Iris pigment epithelial cell (primary cell): Measurements from ENCODE around the gene CD81.
"Not testable (repeated sequence)": the region's sequence is repeated elsewhere in the genome, so short reads cannot be mapped to it uniquely, and the experiment has no call there.

Experiments
- DNase-seq: peaks from one replicate; pipeline ENCODE4 v3.0.0-alpha.2; 2011; ENCODE audit warnings: low read depth

Gene CD81, protein sequence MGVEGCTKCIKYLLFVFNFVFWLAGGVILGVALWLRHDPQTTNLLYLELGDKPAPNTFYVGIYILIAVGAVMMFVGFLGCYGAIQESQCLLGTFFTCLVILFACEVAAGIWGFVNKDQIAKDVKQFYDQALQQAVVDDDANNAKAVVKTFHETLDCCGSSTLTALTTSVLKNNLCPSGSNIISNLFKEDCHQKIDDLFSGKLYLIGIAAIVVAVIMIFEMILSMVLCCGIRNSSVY

DNA sequence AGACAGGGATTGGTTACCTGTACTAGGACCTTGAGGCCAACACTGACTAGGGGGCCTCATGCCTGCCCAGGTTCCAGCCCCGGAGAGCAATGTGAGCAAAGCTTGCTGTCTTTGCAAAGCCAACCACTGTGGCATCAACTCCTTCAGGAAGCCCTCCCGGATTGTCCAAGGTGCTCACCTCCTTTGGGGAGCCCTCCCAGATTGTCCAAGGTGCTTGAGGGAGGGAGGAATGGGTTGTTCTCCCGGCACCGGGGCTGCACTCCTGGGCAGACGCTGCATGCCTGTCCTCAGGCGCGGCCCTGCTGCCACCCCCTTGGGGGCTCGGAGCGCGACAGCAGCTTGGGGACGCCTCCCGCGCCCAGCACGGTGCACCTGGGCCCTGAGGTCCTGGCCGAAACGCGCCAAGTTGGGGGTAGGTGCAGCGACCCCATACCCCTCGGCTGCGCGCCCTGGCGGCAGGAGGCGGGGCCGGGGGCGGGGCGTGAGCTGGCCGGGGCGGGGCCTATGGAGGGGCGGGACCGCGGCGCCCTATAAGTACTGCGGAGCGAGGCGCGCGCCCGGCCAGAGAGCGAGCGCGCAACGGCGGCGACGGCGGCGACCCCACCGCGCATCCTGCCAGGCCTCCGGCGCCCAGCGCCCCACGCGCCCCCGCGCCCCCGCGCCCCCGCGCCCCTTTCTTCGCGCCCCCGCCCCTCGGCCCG is at the start of gene CD81:
TSS of gene CD81 (plus strand) at position 560 of the 701 bp plus-strand sequence. CDS start 240 bp downstream, outside the sequence.
- DNase-seq: no peak

DNA sequence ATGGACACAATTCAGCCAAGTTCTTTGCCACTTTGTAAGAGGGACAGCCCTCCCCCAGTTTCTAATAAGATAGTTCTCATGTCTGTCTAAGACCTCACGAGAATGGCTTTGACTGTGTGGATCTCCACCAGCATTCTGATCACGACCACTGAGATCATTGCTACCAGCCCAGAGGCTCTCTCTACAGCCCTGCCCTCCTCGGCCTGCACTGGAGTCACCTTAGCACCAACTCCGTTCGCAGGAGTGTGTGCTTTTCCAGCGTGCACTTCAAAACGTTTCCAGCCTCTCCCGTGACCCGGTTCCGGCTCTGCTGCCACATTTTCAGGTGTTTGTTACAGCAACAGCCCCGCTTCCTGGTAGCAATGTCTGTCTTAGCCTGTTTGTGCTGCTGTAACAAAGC is 49.1 kb upstream of the CD81 start:
- no peak for DNase-seq

DNA sequence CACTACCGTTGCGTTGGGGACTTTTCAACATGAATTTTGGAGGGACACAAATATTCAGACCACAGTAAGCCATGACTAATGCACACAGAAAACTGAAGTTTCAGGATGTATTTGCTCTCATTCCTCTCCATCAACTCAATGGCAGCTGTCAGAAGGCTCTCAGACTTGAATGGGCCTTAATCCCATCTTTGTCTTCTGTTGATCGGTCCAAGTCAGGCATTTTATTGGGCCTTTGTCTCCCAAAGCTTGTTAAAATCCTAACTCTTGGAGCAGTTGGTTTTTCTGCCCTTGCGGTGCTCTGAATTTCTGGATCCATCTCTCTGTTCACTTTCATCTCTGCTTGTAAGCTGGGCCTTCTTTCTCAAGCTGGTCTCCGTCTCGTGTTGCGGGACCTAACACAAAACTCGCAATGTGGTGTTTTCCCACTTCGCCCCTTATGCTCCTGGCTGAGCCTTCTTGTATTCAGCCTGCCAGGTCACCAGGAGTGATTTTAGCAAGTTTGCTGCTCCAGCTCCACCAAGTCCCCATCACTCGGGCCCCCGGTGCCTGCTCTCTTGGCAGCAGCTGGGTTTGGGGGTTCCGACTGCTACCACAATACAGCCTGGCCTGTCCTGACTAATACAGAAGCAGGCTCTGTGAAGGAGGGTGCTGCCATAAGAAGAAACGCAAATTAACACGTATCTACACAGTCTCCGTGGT is 48.3 kb upstream of the CD81 start:
- DNase-seq: no peak

DNA sequence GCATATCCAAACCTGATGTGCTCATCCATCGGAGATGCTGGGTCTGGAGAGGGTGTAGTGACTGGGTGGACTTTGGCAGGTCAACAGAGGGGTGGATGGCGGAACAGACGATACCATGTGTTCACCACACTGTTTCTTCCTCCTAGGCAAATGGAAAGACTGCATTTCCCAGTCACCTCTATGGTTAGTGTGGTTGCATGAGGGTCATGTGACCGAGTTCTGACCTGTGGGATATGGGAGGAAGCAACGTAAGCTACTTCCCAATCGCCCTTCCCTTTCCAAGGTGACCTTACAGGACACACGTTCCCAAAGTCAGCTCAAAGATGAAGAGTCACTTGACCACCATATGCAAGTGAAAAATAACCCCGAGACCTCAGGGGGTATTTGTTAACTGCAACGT is 47.6 kb upstream of the CD81 start:
- DNase-seq: no peak

DNA sequence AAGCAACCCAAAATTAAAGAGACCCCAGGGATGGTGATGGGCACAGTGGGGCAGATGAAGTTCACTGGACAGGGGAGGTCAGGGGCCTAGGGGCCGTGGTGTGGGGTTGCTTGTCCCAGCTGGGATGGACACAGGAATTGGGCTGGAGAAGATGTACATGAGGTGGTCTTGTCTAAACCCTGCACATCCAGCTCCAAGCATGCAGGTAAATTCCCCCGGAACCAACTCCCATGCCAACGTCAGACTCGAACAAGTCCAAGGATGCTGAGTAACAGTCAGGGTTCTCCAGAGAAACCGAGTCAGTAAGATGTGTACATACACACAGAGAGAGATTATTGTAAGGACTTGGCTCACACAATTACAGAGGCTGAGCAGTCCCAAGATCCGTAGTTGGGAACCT is 46.4 kb upstream of the CD81 start:
- no peak for DNase-seq

DNA sequence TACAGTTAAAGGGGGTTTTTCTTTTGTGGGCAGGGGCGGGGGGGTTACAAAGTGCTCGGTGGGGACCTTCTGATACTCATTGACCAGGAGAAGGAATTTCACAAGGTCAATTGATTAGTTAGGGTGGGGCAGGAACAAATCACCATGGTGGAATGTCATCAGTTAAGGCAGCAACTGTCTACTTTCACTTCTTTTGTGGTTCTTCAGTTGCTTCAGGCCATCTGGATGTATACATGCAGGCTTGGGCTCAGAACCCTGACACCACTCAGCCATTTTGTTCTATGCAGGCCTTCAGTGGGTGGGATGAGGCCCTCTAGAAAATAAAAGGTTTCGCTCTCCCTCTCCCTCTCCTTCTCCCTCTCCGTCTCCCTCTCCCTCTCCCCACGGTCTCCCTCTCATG is 45.7 kb upstream of the CD81 start:
- DNase-seq: no peak

DNA sequence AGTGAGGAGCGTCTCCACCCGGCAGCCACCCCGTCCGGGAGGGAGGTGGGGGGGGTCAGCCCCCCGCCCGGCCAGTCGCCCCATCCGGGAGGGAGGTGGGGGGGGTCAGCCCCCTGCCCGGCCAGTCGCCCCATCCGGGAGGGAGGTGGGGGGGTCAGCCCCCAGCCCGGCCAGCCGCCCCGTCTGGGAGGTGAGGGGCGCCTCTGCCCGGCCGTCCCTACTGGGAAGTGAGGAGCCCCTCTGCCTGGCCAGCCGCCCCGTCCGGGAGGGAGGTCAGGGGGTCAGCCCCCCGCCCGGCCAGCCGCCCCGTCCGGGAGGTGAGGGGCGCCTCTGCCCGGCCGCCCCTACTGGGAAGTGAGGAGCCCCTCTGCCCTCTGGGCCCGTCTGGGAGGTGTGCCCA is 44.5 kb upstream of the CD81 start:
- DNase-seq: not testable (repeated sequence)

DNA sequence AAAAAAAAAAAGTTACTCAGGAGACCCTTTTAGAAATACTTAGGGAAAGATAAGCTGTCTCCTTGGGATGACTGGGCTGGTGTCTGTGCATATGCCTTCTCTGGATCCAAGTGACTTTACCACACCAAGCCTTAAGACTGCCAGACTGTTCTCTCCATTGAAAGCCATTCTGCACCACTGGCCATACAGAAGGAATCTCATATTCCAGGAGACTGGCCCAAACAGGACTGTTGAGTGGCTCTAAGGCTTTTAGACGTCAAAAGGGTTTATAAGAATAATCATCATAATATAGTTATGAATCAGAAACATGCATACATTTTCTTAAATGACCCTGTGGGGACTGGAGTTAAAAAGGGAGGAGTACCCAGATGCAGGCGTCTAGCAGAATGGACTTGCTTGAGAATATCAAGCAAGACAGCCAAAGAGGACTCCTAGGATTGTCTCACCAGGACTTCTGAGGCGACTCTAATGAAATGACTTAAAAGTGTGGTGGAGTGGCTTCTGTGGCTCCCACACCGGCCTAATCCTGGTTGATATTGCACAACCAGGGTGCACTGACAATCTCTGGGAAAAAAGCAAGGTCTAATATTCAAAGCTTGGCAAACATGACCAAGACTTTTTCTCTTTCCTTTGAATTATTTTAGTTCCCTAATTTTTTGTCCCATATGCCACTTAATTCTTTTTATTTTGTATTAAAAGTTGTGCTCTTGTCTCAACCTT is 43.5 kb upstream of the CD81 start:
- not testable (repeated sequence) for DNase-seq

DNA sequence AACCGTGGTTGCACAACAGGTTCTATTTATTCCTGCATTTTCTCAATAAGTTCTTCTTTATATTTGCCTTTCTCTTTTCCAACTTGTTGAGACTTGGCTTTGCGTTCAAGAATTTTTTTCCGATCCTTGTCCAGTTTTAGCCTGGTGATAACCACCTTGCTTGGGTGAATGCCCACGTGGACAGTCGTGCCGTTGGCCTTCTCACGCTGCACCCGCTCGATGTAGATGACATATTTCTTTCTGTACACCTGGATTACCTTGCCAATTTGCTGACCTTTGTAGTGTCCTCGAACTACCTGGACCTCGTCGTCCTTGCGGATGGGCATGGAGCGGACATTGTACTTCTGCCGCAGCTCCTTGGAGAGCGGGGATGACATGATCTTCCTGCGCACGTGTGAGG is 41.8 kb upstream of the CD81 start:
- not testable (repeated sequence) for DNase-seq

DNA sequence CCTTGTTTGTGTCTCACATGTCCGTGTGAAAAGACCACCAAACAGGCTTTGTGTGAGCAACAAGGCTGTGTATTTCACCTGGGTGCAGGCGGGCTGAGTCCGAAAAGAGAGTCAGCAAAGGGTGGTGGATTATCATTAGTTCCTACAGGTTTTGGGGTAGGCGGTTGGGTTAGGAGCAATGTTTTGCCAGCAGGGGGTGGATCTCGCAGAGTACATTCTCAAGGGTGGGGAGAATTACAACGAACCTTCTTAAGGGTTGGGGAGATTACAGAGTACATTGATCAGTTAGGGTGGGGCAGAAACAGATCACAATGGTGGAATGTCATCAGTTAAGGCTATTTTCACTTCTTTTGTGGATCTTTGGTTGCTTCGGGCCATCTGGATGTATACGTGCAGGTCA is 38.4 kb upstream of the CD81 start:
- DNase-seq: not testable (repeated sequence)

DNA sequence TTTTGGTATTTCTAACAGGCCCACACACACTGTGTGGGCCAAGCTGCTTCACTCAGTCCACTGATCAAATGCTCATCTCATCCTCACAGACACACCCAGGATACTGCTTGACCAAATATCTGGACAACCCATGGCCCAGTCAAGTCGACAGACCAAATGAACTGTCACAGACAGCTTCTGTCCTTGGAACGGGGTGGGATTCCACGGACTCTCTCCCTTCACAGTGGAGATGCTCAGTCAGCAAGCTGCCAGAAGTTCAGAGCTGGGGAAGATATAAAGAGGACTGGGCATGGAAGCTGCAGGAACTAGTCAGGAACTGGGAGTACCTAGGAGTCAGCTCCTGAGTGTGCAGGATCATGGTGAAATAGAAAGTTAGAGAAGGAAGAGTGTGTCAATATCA is 34.6 kb upstream of the CD81 start:
- no peak for DNase-seq

DNA sequence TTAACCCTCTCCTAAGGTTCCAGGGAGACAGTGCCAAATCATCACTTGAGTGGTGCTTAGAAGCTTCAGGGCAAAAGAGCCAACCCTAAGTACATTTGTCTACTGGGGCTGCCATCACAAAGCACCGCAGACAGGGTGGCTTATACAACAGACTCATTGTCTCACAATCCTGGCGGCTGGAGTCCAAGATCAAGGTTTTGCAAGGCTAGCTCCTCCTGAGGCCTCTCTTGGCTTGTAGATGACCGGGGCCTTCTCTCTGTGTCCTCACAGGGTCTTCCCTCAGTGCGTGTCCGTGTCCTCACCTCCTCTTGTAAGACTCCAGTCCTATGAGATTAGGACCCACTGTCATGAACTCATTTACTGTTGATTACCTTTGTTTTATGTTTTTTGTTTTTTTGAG is 34.1 kb upstream of the CD81 start:
- no peak for DNase-seq

DNA sequence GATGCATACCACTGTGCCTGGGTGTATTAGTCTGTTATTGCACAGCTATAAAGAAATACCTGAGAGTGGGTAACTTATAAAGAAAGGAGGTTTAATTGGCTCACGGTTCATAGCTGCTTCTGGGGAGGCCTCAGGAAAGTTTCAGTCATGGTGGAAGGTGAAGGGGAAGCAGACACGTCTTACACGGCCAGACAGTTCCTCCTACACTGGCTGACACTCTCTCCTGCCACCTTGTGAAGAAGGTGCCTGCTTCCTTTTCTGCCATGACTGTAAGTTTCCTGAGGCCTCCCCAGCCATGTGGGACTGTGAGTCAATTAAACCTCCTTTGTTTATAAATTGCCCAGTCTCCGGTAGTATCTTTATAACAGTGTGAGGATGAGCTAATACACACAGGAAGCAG is 33.6 kb upstream of the CD81 start:
- DNase-seq: no peak

DNA sequence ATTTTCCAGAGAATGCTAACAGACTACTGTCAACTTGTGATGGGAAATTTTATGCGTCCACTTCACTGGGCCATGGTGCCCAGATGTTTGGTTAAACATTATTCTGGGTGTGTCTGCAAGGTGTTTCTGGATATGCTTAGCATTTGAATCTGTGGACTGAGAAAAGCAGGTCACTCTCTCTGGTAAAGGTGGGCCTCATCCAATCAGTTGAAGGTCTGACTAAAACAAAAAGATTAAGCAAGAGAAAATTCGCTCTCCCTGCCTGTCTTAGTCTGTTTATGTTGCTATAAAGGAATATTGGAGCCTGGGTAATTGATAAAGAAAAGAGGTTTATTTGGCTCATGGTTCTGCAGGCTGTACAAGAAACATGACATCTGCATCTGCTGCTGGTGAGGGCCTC is 32.1 kb upstream of the CD81 start:
- no peak for DNase-seq

DNA sequence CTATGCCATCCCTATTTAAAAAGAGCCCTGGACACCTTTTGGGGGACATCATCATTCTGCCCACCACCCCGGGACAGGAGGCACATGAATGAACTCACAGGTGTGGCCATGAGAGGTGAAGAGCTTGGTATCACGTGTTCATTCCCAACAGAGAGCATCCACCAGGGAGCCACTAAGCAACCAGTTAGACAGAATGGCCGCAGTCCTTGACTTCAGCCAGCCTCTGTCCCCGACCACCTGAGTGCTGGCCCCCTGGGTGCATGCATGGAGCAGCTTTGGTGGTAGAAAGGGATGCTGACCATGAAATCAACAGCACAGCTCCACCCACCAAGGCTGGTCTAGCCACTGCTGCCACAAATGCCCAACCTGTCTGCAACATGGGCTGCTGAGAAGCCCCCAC is 31.1 kb upstream of the CD81 start:
- DNase-seq: no peak

DNA sequence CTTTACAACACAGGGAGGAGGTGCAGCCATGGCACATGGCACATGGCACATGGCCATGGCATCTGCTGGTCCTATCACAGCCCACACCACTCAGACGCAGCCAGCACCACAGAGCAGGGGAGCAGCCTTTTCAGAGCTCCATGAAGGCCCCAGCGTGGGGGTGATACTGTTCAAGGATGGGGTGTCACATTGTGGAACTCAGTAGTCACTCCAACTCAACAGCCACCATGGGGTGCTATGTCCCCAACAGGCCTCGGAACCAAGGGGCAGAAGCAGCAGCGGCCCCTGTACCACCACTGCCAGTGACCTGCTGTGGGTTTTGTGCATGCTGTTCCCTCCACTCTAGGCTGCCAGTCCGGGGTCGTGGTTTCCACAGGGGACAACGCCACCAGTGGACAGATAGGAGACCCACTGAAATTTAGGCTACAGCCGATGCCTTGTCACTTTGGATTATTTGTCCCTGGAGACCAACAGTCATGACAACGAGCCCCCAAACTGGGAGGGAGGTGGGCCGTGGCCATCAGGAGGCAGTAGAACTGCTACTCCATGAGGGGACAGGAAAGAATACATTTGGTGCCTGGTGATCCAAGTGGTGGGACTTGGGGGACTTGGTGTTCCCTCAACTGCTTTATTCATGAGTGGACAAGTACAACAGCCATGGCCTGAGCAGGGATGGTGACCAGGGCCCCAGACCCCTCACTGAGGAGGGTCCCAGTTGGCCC is 30.4 kb upstream of the CD81 start:
- DNase-seq: no peak

DNA sequence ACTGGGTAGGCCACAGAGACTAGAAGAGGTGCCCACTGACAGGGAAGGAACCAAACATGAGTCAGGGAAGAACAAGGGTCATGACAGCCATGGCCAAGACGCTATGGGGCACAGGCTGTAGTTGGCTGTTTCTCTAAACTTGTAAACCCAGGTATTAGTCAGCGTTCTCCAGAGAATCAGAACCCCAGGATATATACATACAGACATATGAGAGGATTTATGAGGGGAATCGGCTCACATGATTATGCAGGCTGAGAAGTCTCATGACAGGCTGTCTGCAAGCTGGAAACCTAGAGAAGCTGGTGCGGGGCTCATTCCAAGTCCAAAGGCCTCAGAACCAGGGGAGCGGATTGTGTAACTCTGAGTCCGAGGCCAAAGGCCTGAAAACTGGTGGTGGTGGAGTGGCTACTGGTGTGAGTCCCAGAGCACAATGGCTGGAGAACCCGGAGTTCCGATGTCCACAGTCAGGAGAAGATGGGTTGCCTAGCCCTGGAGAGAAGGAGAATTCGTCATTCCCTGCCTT is 29.7 kb upstream of the CD81 start:
- no peak for DNase-seq

DNA sequence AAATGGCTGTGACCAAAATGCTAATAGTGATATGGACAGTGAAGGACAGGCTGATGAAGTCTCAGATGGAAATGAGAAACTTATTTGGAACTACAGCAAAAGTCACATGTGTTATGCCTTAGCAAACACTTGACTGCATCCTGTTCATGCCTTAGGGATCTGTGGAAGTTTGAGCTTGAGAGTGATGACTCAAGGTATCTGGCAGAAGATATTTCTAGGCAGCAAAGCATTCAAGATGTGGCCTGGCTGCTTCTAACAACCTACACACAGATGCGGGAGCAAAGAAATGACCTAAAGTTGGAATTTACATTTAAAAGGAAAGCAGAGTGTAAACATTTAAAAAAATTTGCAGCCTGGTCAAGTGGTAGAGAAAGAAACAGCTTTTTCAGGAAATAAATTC is 28.1 kb upstream of the CD81 start:
- DNase-seq: peak; percentile 37

DNA sequence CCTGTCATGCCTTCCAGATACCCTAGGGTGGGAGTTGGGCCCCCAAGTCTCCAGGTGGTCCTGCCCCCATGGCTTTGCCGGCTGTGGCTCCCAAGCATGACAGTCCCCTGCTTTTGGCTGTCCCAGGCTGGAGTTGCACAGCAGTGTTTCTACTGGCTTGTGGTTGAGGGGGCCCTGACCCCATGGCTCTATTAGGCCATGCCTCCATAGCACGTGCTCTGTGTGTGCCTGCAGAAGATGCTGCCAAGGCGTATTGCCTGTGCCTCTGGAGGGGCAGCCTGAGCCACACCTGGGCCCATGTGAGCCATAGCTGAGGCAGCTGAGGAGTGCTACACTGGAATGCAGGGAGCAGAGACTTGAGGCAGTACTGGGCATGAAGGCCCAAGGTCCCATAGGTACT is 25.4 kb upstream of the CD81 start:
- no peak for DNase-seq

DNA sequence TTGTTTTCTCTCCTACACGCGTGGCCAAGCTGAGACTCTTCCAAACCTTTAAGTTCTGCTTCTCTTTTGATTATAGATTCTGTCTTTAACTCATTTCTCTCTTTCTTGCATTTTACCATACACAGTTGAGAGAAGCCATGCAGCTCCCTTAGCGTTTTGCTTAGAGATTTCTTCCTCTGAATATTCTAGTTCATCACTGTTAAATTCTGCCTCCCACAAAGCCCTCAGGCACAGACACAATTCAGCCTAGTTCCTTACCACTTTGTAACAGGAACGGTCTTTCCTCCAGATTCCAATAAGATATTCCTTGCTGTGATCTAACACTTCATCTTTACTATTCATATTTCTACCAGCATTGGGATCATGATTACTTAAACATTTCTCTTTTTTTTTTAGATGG is 24.7 kb upstream of the CD81 start:
- no peak for DNase-seq

DNA sequence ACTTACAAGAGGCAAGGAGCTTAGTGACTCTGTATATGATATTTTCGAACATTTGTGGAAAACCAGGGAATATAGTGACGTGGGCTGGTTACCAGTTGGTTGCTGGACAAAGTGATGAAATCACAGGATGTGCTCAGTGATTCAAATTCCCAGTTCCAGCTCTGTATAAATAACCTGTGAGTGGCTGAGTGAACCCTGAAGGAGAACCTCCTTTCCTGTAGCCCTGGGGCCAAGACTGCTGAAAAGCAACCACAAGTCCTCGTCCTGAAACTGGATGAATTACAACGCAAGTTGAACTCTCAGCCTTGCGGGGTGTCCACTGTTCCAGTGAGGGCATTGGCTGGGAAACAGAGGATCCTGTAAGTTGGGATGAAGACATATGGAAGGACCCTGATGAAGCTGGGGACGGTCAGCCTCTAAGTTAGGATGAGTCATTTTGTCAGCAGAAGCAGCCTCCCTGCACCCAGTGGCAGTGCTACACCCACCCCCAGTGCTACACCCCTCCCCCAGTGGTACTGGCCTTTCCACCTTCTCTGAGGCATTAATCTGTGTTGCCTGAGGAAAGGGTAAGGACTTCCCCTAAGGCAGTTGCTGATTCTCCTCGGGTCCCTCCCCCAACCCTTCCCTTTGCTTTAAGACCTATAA is 22.0 kb upstream of the CD81 start:
- peak; percentile 67 for DNase-seq
